GM21737 (cell line): ENCODE measurements around the gene C22orf31.
"Not testable (repeated sequence)": the region's sequence is repeated elsewhere in the genome, so short reads cannot be mapped to it uniquely, and the experiment has no call there.

Source experiments
- ATAC-seq: cut with Tn5 transposase; IDR thresholded peaks from one replicate; pipeline ENCODE4 v1.9.1; 2021; ENCODE audit warnings: mild to moderate bottlenecking, moderate library complexity; ENCODE audit not compliant: unreplicated experiment

Gene C22orf31

GRCh38 chr22:29055192-29055830 lies 6.3 kb downstream of the C22orf31 start:
- no peak for ATAC-seq

- ATAC-seq = no peak
These were observed 7.3 kb downstream of the C22orf31 start for GRCh38 chr22:29054251-29054767.

- no peak for ATAC-seq
These were observed 8.5 kb downstream of the C22orf31 start for GRCh38 chr22:29053048-29053702.

GRCh38 chr22:29050457-29050856 lies 11.2 kb downstream of the C22orf31 start:
- no peak for ATAC-seq

GRCh38 chr22:29049655-29050263 lies 11.9 kb downstream of the C22orf31 start:
- no peak for ATAC-seq

- ATAC-seq = no peak
These were observed 12.6 kb downstream of the C22orf31 start for GRCh38 chr22:29048822-29049654.

- ATAC-seq = no peak
These were observed 16.9 kb downstream of the C22orf31 start for GRCh38 chr22:29044657-29045176.

GRCh38 chr22:29043906-29044575 lies 17.6 kb downstream of the C22orf31 start:
- ATAC-seq = no peak

- ATAC-seq = no peak
These were observed 20.2 kb downstream of the C22orf31 start for GRCh38 chr22:29041408-29041807.

- ATAC-seq = no peak
These were observed 21.0 kb downstream of the C22orf31 start for GRCh38 chr22:29040385-29041275.

- not testable (repeated sequence) for ATAC-seq
These were observed 21.9 kb downstream of the C22orf31 start for GRCh38 chr22:29039684-29040083.

GRCh38 chr22:29039148-29039547 lies 22.5 kb downstream of the C22orf31 start:
- ATAC-seq = no peak

- ATAC-seq = no peak
These were observed 24.2 kb downstream of the C22orf31 start for GRCh38 chr22:29037340-29037932.

- ATAC-seq = no peak
These were observed 29.0 kb downstream of the C22orf31 start for GRCh38 chr22:29032584-29032983.

- no peak for ATAC-seq
These were observed 29.6 kb downstream of the C22orf31 start for GRCh38 chr22:29032014-29032475.

GRCh38 chr22:29031227-29032011 lies 30.2 kb downstream of the C22orf31 start:
- ATAC-seq = no peak

- no peak for ATAC-seq
These were observed 30.9 kb downstream of the C22orf31 start for GRCh38 chr22:29030618-29031226.
